Activated effector memory CD4-positive, alpha-beta T cell treated with anti-CD3 and anti-CD28 coated beads, Interleukin-2, amount 50 U/mL, for 16 hours (primary cell): ENCODE measurements around the gene SCUBE3.

Source experiments
- DNase-seq: peaks from one replicate; pipeline ENCODE4 v3.0.0-alpha.2; 2020

SCUBE3 gene

DNA sequence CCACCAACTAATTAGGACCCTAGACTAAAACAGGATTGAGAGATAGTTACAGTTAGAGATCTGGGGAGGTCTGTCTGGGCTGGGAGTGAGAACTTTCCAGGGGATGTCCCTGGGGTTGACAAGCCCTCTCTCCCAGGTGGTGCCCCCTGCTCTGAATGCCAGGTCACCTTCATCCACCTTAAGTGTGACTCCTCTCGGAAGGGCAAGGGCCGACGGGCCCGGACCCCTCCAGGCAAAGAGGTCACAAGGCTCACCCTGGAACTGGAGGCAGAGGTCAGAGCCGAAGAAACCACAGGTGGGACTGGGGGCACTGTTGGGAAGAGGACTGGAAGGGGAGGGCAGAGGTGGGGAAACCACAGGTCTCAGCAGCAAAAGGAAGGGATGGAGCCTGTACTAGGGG, 28.7 kb downstream of the SCUBE3 start:
- peak; percentile 56 for DNase-seq

DNA sequence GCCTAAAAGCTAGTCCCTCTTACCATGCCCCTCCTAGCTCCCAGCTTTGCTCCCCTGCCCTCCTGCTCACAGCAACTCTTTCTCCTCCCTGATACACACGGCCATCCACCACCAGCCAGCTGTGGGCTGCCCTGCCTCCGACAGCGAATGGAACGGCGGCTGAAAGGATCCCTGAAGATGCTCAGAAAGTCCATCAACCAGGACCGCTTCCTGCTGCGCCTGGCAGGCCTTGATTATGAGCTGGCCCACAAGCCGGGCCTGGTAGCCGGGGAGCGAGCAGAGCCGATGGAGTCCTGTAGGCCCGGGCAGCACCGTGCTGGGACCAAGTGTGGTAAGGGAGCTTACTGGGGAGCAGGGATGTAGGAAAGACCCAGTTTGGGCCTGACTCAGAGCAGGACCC, 29.1 kb downstream of the SCUBE3 start:
- no peak for DNase-seq

DNA sequence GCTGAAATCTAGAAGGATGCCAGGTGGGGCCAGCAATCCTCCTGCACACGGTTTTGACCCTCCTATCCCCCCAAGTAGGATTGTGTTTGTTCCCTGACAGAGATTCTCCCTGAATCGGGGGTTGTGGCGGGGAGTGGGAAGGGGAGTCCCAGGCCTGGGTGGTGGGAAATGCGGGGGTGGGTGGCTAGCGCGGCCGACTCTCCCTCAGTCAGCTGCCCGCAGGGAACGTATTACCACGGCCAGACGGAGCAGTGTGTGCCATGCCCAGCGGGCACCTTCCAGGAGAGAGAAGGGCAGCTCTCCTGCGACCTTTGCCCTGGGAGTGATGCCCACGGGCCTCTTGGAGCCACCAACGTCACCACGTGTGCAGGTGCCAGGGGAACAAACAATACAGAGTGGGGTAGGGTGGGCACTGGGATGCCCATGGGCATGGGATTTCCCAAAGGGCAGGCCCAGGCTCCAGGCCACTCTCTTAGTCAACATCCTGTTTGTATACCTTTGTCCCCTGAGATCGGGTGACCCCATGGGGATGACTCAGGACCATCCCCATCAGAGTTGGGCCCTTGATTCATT, 29.7 kb downstream of the SCUBE3 start:
- peak; percentile 47 for DNase-seq

DNA sequence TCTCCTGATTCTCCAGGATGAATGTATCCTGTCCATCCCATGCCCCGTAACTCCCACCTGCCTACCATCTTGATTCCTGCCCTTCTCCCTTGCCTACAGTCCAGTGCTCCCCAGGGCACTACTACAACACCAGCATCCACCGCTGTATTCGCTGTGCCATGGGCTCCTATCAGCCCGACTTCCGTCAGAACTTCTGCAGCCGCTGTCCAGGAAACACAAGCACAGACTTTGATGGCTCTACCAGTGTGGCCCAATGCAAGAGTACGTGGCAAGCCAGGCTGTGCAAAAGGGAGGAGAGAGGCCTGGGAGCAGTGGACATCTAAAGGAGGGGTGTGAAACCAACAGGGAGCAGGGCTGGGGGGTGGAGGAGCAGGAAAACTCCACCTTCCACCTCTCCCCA, 30.8 kb downstream of the SCUBE3 start:
- DNase-seq = no peak

DNA sequence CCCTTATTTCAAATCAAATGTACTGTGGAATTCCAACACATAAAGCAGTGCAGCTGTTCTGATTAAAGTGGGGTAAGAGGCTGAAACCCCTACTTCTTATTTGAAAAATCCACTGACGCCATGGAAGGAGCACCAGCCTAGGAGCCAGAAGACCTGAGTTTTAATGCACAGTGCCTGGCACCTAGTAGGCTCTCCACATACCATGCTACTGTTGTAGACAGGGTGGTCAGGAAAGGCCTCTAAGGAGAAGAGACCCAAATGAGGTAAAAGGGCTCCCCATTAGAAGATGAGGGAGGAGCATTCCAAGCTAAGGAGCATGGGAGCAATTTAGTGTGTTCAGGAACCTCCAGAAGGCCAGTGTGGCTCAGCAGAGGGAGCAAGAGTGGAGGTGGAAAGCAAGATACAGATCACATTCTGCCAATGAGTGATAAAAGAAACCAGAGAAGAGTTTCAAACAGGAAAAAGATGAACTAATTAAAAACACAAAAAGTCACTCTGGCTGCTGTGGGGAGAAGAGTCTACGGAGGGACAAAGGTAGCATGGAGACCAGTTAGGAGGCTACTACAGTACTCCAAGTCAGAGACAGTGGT, 34.0 kb downstream of the SCUBE3 start:
- peak; percentile 38 for DNase-seq

DNA sequence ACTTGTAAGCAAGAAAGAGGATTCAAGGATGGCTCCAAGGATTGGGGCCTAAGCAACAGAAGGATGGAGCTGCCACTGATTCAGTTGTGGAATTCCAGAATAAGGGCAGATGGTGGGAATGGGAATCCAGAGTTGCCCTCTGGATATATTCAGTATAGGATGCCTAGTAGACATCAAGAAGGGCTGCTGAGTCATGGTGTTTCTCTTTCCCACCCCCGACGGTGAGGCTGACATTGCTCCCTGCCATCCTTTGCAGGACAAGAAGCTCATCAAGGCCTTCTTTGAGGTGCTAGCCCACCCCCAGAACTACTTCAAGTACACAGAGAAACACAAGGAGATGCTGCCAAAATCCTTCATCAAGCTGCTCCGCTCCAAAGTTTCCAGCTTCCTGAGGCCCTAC, 34.5 kb downstream of the SCUBE3 start:
- DNase-seq = peak; percentile 39

DNA sequence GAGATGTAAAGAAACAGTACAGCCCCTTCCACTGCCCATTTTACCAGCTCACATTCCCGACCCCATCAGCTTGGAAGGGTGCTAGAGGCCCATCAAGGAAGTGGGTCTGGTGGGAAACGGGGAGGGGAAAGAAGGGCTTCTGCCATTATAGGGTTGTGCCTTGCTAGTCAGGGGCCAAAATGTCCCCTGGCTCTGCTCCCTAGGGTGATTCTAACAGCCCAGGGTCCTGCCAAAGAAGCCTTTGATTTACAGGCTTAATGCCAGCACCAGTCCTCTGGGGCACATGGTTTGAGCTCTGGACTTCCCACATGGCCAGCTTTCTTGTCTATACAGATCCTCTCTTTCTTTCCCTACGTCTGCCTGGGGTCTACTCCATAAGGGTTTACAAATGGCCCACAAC, 35.2 kb downstream of the SCUBE3 start:
- peak; percentile 48 for DNase-seq

DNA sequence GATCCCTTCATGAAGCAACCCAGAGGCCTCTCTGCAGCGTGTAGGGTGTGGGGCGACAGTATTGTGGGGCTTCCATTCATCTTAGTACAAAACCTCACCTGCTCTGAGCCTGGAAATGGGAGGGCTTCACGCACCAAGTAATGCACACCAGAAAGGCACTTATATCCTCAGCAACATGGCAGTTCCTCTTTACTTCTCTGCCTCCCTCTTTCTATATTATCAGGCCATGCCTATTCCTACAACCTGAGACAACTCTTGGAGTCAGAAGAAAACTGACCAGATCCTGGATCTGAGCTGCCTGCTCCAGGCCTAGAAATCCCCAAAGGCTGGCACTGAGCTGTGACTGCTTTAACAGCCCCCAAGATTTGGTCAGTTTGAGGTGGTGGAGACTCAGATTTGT, 38.2 kb downstream of the SCUBE3 start:
- peak; percentile 38 for DNase-seq

DNA sequence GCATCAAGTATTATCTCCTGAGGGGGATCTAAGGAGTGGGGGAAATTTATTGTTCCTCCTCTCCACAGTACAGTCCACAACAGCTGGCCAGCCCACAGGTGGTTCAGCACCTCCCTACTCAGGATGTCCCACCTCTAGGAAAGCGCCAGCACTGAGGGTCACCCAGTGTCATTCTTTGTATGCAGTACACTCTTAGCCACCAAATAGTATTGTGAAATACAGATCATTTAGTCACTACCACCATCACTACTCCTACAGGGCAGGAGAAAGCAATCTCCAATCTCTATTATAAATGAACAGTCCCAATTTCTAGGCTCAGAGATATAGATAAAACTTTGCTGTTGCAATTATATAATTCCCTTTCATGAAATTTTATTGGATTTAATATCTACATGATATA, 39.5 kb downstream of the SCUBE3 start:
- peak; percentile 27 for DNase-seq

DNA sequence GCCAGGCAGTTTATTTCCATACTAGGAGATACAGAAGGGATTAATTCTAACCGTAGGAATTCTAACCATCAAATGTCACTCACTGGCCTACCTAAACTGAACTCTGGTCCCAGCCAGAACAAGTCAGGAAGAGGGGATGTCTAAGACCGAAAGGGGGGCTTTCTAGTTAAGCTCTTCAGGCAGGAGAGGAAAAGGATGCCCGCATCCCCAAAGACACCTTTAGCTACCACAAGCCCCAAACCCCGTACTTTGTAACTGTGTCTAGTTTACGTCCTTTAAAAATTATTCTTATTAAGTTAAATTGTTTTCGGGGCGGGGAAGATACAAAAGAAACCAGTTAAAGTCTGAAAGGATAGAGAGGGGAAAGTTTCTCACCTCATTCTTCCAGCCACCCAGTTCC, 44.6 kb downstream of the SCUBE3 start:
- peak; percentile 2 for DNase-seq

DNA sequence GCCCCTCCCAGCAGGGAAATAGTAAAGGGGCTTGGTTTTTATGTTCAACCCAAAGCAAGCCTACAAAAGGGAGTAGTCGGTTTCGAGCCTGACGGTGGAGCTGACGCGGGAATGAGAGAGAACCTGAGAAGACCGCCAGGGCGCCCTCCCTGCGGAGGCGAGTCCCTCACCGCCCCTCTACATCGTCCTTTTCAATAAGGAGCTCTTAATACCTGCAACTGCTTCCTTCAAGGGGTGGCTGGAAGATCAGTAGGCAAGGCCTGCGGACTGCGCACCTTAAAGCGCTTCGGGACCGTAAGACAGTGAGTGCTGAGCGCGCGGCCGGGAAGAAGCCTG, 45.1 kb downstream of the SCUBE3 start:
- no peak for DNase-seq

DNA sequence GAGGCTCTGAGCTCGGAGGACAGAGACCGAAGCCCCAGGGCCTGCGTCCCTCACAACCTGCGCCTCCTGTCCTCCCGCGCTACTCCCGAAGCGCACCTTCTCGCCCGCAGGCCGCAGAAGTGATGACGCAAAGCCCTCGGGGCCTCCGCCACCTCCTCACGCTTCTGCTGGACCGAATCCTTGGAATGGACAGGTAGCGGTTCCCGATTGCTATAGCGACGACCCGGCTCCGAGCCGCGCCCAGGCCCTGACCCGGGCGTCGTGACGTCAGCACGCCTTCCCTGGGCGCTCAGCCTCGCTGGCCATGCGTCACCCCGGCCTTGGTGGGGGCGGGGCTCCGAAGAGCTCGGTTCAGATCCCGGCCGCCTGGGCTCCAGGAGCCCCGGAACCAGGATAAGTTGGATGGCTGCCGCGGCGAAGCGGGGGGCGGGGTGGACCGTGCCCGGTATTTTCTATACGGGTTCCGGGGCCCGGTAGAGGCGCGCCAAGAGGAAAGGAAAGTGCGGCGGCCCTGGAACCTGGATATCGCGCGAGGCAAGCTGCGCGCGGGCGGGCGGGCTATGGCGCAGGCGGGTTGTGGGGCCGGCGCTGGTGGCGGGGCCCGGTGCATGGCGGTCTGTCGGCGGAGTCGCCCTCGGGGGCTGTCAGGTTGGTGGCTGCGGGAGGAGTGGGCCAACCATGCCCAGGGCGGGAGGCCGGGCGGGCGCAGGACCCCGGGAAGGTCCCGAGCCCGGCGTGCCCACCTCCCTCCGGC, 45.6 kb downstream of the SCUBE3 start, which contains the start of gene ZNF76:
TSS of gene ZNF76 (plus strand) at position 542 of the 754 bp plus-strand sequence. CDS start 21,417 bp downstream, outside the sequence.
- peak; percentile 96 for DNase-seq

DNA sequence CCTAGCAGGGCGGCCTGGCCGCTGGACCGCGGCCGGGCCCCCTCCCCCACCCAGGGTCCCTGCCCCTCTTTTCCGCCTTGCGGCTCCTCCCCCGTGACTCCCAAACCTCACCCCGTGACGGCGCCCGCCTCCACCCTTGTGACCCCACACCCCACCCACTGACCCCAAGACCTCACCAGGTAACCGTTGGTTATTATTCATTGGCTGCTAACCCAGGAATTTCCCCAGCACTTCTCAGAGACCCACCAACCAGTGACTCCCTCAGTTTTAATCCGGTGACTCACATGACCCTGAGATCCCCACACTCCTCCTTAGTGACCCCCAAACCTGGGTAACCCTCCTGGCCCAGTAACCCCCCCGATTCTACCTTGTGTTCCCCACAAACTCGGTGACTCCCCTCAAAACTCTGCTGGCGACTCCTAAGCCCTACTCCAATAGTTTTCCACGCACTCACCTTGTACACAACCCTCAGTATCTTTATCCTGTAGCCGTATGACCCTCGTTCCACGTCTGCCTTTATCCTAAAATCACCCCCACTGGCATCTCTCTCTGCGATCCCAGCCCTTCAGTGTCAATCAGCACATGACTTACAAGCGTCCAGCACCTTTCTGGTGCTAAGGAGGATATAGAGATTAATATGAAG, 46.3 kb downstream of the SCUBE3 start:
- DNase-seq = peak; percentile 90

DNA sequence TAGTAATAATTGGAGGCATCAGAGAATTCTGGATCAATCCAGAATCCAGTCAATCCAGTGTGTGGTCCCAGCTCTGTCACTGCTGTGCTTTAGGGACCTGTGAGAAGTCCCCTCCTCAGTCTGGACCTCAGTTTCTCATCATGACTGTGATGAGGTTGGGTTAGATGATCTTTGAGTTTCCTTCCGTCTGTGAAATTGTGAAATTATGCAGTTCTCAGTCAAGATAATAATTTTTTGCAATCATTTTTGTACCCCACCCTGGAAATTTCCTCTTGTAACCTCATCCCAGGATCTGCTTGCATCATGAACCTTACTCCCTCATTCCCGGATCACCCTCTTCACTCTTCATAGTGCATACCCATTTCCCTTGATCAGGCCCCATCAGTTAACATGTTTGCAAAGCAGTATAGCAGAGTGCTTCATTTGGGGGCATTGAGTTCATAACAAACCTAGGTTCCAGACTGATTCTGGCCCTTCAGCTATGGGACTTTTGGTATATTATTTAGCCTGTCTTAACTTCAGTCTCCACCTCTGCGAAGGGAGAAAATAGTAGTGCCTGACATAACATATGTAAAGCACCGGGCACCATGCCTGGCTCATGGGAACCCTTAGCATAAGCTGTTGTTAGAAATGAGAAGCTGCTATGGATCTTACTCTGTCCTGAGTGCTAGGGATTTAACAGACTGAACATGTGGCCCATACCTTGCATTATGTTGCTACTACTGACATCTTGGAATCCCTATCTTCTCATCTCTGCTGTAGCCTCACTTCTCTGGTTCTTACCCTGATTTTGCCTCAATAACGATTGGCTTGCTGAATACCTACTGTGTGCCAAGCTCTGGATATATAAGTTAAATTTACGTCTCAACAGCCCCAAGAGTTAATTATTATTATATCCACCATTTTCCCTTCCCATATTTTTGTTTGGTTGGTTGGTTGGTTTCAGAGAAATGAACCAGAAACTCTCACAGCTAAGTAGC, 47.1 kb downstream of the SCUBE3 start:
- DNase-seq = no peak

DNA sequence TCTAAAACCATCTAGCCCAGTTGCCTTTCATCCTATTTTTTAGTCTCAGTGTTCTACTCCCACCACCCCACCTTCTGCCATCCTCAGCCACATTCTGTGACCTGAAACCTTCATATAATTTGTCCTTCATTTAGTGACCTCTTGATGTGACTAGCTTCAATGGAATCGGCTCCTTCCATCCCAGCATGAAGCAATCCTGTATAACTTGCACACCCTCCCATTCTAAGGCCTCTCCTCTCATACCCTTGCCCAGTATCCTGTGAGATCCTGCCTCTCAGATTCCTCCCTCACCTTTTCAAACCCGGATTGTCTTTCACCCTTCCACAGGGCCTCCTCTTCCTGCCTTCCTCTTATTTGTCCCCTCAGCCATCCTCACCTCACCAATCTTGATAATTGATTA, 48.8 kb downstream of the SCUBE3 start:
- DNase-seq = peak; percentile 17

DNA sequence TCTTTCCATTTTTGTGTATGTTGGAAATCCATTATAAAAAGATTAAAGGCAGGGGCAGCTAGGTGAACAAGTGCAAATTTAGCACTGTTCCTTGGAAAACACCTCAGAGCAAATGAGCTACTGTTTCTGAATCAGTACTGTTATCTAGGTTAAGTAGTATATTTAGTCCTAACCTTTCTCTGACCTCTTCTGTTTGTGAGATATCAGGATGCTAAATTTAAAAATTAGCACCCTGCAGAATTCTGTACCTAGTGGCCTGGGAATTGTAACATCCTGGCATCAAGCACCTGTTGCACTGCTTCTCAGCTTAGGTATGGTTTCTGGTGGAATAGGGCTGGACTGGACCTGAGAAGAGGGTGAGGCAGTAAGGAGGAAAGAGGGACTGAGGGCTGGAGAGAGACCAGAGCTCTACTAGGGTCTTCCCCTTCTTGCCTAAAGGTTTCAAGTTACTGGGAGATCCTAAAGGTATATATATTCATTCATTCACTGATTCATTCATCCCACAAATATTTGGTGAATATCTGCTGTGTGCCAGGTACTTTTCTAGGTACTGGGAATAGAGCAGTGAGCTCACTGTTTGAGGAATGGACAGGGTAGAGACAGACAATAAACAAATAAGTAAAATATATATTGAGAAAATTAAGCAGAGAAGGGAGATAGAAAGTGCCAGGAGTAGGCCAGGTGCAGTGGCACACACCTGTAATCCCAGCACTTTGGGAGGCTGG, 51.0 kb downstream of the SCUBE3 start:
- peak; percentile 0 for DNase-seq

DNA sequence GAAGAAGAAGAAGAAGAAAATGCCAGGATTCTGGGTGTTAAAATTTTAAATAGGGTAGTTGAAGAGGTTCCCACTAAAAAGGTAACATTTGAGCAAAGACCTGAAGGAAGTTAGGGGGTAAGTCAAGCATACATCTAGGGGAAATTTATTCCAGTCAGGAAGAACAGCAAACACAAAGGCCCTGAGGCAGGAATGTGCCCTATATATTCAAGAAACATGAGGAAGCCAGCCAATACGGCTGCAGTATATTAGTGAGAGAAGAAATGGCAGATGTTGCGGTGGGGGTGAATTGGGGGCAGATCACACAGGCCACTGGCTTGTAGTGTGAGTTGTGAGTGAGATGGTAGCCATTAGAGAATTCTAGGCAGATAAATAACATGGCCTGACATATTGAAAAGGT, 51.8 kb downstream of the SCUBE3 start:
- DNase-seq = peak; percentile 3

DNA sequence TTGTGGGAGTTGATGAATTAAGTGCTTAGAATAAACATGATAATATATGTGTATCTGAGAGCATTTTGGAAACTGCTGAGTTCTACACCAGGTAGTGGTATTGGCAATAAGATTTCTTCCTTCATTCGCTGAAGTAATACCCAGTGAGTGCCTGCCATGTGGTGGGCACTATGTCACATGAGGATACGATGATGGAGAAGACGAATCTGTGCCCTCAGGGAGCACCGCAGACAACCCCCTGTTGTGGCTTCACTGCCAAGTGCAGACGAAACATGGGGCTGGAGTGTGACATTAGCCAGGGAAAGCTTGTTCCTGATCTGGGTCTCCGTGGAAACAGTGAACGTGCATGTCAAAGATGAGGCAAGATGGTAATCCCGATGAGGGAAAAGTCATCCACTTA, 53.7 kb downstream of the SCUBE3 start:
- peak; percentile 44 for DNase-seq

DNA sequence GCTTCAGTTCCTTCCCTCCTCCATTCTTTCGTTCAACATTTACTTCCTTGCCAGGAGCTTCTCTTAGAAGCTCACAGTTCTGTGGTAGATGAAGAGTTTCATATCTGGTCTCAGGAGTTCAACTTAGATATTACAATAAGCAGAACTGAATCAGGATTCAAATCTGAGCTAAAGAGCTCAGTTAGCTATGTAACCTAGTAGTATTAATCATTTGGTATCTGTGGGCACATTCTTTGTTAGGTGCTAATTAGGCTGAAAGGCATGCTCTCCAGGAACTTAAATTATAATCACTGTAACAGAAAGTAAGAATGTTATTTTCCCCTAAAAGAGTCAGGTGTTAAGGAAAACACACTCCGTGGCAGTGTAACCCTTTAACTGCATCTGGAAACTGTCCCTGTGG, 54.1 kb downstream of the SCUBE3 start:
- DNase-seq = no peak

DNA sequence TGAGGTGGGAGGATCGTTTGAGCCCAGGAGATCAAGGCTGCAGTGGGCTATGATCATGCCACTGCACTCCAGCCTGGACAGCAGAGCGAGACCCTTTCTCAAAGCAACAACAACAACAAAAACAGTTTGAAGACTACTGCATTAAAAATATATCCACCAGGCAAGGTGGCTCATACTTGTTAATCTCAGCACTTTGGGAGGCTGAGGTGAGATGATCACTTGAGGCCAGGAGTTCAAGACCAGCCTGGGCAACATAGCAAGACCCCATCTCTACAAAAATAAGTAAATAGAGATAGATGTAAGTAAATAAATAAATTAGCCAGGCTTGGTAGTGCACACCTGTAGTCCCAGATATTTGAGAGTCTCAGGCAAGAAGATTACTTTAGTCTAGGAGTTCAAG, 58.2 kb downstream of the SCUBE3 start:
- peak; percentile 6 for DNase-seq

DNA sequence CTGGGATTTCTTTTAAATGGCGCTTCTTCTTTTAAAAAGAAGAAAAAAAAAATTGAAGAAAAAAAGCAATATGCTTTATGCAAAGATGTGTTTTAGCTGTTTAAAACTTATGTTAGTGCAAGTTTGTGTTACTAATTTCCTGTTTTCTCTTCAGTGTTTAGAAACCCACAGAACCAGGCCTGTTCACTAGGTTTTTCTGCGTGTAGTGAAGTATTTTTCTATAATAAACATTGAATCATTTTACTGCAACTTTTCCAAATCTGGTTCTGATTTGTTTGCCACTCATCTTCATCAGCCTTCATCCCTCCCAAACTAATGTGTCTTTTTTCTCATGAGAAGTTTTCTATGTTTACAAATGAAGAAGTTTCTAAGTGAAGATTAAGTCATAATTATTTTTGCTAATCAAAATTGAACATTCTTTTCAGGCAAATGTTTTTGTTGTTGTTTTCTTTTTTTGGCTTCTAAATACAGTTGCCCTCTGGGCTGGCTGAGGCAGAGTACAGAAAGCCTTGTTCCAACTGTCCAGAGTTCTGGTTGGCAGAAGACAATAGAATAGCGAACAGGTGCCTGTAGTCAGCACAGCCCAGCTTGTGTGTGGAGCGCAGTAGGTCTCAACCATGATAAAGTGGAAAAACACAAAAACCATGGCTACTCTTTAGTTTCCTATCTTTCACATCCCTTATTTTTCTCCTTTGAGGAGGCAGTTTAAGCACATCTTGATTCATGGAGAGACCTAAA, 60.2 kb downstream of the SCUBE3 start:
- DNase-seq = peak; percentile 9
